OCI-LY1 (cell line): ENCODE data around the gene ARL8A.
"Not testable (repeated sequence)": the region's sequence is repeated elsewhere in the genome, so short reads cannot be mapped to it uniquely, and the experiment has no call there.

ENCODE experiments used
- H2AFZ ChIP-seq: fragments of 200-600 bp; sonication (generic), shearing (Covaris generic); 2 replicates; pipeline ENCODE4 v1.6.0; 2014; ENCODE audit warnings: antibody characterized with exemption, mild to moderate bottlenecking, low read length
- H3F3A ChIP-seq: fragments of 200-600 bp; sonication (generic), shearing (Covaris generic); 2 replicates; pipeline ENCODE4 v1.6.0; 2014; ENCODE audit warnings: mild to moderate bottlenecking, antibody characterized with exemption, low read length, moderate library complexity; ENCODE audit not compliant: insufficient read depth
- H3K27ac ChIP-seq: fragments of 200-600 bp; sonication (generic); 2 replicates; pipeline ENCODE4 v1.5.1; 2014; ENCODE audit warnings: low read length, mixed run types, mild to moderate bottlenecking, low read depth; ENCODE audit not compliant: poor library complexity, severe bottlenecking
- H3K27me3 ChIP-seq: fragments of 200-600 bp; sonication (generic); 2 replicates; pipeline ENCODE4 v1.6.0; 2014; ENCODE audit warnings: antibody characterized with exemption, mild to moderate bottlenecking, low read length, moderate library complexity; ENCODE audit not compliant: insufficient read depth
- H3K36me3 ChIP-seq: fragments of 200-600 bp; sonication (generic); 2 replicates; pipeline ENCODE4 v1.6.1; 2014; ENCODE audit warnings: mild to moderate bottlenecking, antibody characterized with exemption, low read length, moderate library complexity, mixed read lengths; ENCODE audit not compliant: insufficient read depth
- H3K4me1 ChIP-seq: fragments of 200-600 bp; sonication (generic); 2 replicates; pipeline ENCODE4 v1.5.1; 2014; ENCODE audit warnings: mild to moderate bottlenecking, low read length, moderate library complexity; ENCODE audit not compliant: insufficient read depth, severe bottlenecking
- H3K4me2 ChIP-seq: fragments of 200-600 bp; sonication (generic), shearing (Covaris generic); 2 replicates; pipeline ENCODE4 v1.6.1; 2014; ENCODE audit warnings: low read length
- H3K4me3 ChIP-seq: fragments of 200-600 bp; sonication (generic); 2 replicates; pipeline ENCODE4 v1.5.1; 2014; ENCODE audit warnings: low read length, low read depth, mild to moderate bottlenecking, mixed read lengths; ENCODE audit not compliant: poor library complexity, severe bottlenecking
- H3K79me2 ChIP-seq: fragments of 200-600 bp; shearing (Covaris generic); 2 replicates; pipeline ENCODE4 v1.6.1; 2016; ENCODE audit warnings: mixed run types, low read length, mixed read lengths; ENCODE audit not compliant: insufficient read depth
- H3K9ac ChIP-seq: fragments of 200-600 bp; sonication (generic), shearing (Covaris generic); 2 replicates; pipeline ENCODE4 v1.6.1; 2014; ENCODE audit warnings: mild to moderate bottlenecking, low read length, mixed read lengths
- H3K9me2 ChIP-seq: fragments of 200-600 bp; sonication (generic), shearing (Covaris generic); 2 replicates; pipeline ENCODE4 v1.6.1; 2014; ENCODE audit warnings: low read depth, mild to moderate bottlenecking, low read length, mixed read lengths
- H3K9me3 ChIP-seq: fragments of 200-600 bp; shearing (Covaris generic); 2 replicates; pipeline ENCODE4 v1.6.1; 2014; ENCODE audit warnings: low read length, mixed read lengths
- H4K20me1 ChIP-seq: fragments of 200-600 bp; sonication (generic), shearing (Covaris generic); 2 replicates; pipeline ENCODE4 v1.6.0; 2016; ENCODE audit warnings: mild to moderate bottlenecking, low read length; ENCODE audit not compliant: insufficient read depth
- CTCF ChIP-seq: fragments of 200-600 bp; sonication (generic), shearing (Covaris generic); IDR thresholded peaks from 2 replicates; pipeline ENCODE4 v1.5.1; 2017; ENCODE audit warnings: mild to moderate bottlenecking, antibody characterized with exemption, low read length, moderate library complexity, mixed read lengths
- EZH2 ChIP-seq: fragments of 200-600 bp; sonication (generic), shearing (Covaris generic); IDR thresholded peaks from 2 replicates; pipeline ENCODE4 v1.8.0; 2017; ENCODE audit warnings: borderline replicate concordance, mixed run types, mild to moderate bottlenecking, antibody characterized with exemption, low read length, moderate library complexity, mixed read lengths

The ARL8A gene

GRCh38 chr1:202113690-202114300 lies 30.7 kb downstream of the ARL8A start:
- H3K36me3 ChIP-seq, result no peaks in the 10 kb centered on the region
- no peak overlapping the region for H2AFZ ChIP-seq
- H3K9ac ChIP-seq, result no peak overlapping the region
- no peaks in the 10 kb centered on the region for H3K79me2 ChIP-seq
- H3K27me3 ChIP-seq, result no peaks in the 10 kb centered on the region
- peaks cover 9% of the 10 kb centered on the region for H3K4me1 ChIP-seq
- no peak overlapping the region for H3K4me2 ChIP-seq
- H4K20me1 ChIP-seq, result no peaks in the 10 kb centered on the region
- no peaks in the 10 kb centered on the region for H3K9me2 ChIP-seq
- no peaks in the 10 kb centered on the region for H3F3A ChIP-seq
- no peak for TF ChIP-seq CTCF
- TF ChIP-seq EZH2, result no peak
- H3K27ac ChIP-seq, result no peak overlapping the region
- no peak overlapping the region for H3K4me3 ChIP-seq
- no peaks in the 10 kb centered on the region for H3K9me3 ChIP-seq

GRCh38 chr1:202112859-202113689 lies 31.5 kb downstream of the ARL8A start:
- no peaks in the 10 kb centered on the region for H3K27me3 ChIP-seq
- H3K27ac ChIP-seq, result no peak overlapping the region
- H3K4me2 ChIP-seq, result no peak overlapping the region
- H3K4me1 ChIP-seq, result peaks cover 9% of the 10 kb centered on the region
- H2AFZ ChIP-seq, result no peak overlapping the region
- H3K79me2 ChIP-seq, result no peaks in the 10 kb centered on the region
- H3K9ac ChIP-seq, result no peak overlapping the region
- no peaks in the 10 kb centered on the region for H3F3A ChIP-seq
- no peak overlapping the region for H3K4me3 ChIP-seq
- no peak for TF ChIP-seq CTCF
- H3K36me3 ChIP-seq, result no peaks in the 10 kb centered on the region
- no peaks in the 10 kb centered on the region for H3K9me3 ChIP-seq
- no peaks in the 10 kb centered on the region for H4K20me1 ChIP-seq
- no peaks in the 10 kb centered on the region for H3K9me2 ChIP-seq

- not testable (repeated sequence) for H3K4me1 ChIP-seq, H3K9me2 ChIP-seq, H3K79me2 ChIP-seq, H3K27me3 ChIP-seq, H3F3A ChIP-seq, H4K20me1 ChIP-seq, H3K4me2 ChIP-seq, H3K4me3 ChIP-seq, H2AFZ ChIP-seq, H3K27ac ChIP-seq, H3K9me3 ChIP-seq, H3K9ac ChIP-seq, H3K36me3 ChIP-seq
These were observed 32.9 kb downstream of the ARL8A start for GRCh38 chr1:202111589-202111988.

GRCh38 chr1:202110977-202111376 lies 33.6 kb downstream of the ARL8A start:
- no peak overlapping the region for H3K27ac ChIP-seq
- no peak overlapping the region for H2AFZ ChIP-seq
- H3K4me1 ChIP-seq, result peaks cover 9% of the 10 kb centered on the region
- no peaks in the 10 kb centered on the region for H3K36me3 ChIP-seq
- H3K9me2 ChIP-seq, result no peaks in the 10 kb centered on the region
- H3K27me3 ChIP-seq, result no peaks in the 10 kb centered on the region; the same call in 1 of the 2 replicates
- no peak overlapping the region for H3K4me2 ChIP-seq
- H3K79me2 ChIP-seq, result no peaks in the 10 kb centered on the region
- TF ChIP-seq CTCF (no peak), EZH2 (no peak)
- H3F3A ChIP-seq, result no peaks in the 10 kb centered on the region
- no peaks in the 10 kb centered on the region for H4K20me1 ChIP-seq
- no peak overlapping the region for H3K4me3 ChIP-seq
- H3K9me3 ChIP-seq, result no peaks in the 10 kb centered on the region
- H3K9ac ChIP-seq, result no peak overlapping the region
